Measurements from ENCODE around the gene SREBF2. TPM values are rescaled to one million over a fixed set of nuclear protein-coding genes. Genes with fewer than 3 reads are reported as not detected.

SREBF2 gene
- total and polyA plus RNA-seq, 9 of the 15 experiments (the other 6 are each of a cell fraction or from before 2014, with no cell fraction given), result 1.1 to 84.2 (median 26.9) TPM

DNA sequence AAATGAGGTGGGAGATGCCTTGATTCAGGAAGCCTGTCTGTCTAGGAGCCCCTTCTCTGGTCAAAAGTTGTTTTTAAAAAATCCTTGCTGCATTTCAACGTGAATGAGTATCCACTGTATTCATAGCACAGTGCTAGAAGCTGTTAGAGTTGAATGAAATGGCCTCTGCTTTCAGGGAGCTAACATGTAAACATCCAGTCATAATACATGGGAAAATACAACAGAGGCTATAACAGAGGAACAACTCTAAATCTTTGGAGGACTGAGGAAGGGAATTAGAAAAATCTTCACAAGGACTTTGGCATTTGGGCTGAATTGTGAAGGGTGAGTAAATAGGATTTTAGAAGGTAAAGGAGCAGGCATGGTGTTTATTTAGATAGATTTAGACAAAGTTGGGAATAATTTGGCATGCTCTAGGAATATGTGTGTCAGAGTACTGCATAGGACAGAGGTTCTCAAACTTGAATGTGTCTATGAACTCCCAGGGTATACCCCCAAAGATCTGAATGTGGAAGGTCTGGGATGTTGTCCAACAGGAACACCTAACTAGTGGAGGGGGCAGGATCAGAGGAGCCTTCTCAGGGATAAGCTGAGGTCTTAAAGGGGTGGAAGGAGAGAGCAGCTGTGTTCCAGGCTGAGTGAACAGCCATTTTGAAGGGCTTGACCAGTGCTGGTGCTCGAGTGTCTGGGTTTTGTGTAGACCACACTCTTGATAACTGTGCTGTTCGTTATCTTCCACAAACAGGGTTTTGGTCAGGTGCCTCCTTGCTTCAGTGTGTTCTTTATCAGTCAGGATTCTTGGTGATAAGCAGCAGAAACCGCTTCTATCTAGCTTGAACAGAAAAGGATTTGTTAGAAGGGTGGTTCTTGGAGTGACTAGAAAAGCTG lies 12.7 kb downstream of the SREBF2 start (continued):
- TF ChIP-seq U2AF1 (optimal IDR thresholded peaks at IDR 0.05; ENCODE audit: low read depth, low read length) (no peak), KHSRP (IDR thresholded peaks at IDR 0.05) (peak; percentile 62; the same call in 1 of the 2 replicates), ZNF184 (CRISPR knock-in tag; IDR thresholded peaks at IDR 0.05) (no peak), MEIS2 (IDR thresholded peaks at IDR 0.05; ENCODE audit: partially characterized antibody) (no peak), HEY1 (CRISPR knock-in tag; IDR thresholded peaks at IDR 0.05; ENCODE audit: borderline replicate concordance) (0 out of 2 replicates have a peak, but pooled peaks have one; percentile 44), MBD2 (IDR thresholded peaks at IDR 0.05; ENCODE audit: borderline replicate concordance, low read depth) (peak; percentile 50; the same call in 1 of the 2 replicates), ZFP1 (CRISPR knock-in tag; IDR thresholded peaks at IDR 0.05) (no peak), SLC30A9 (CRISPR knock-in tag; IDR thresholded peaks at IDR 0.05) (no peak), ZNF239 (CRISPR knock-in tag; IDR thresholded peaks at IDR 0.05) (peak; percentile 54; the same call in 1 of the 2 replicates), NR2C2 (CRISPR knock-in tag; IDR thresholded peaks at IDR 0.05) (no peak), NR2C2 (tag; IDR thresholded peaks at IDR 0.05) (no peak), ZNF134 (CRISPR knock-in tag; conservative IDR thresholded peaks at IDR 0.05) (no peak), BCOR (IDR thresholded peaks at IDR 0.05) (peak; percentile 79), BACH1 (tag; IDR thresholded peaks at IDR 0.05) (0 out of 2 replicates have a peak, but pooled peaks have one; percentile 34), NONO (IDR thresholded peaks at IDR 0.05; ENCODE audit: low read depth in 2 of 2, low read length in 1 of 2) (0 out of 4 replicates have a peak, but pooled peaks of 1 of the 2 experiments have one; percentile 48), EWSR1 (IDR thresholded peaks at IDR 0.05; ENCODE audit: borderline replicate concordance, low read depth, partially characterized antibody) (no peak), ZNF766 (CRISPR knock-in tag; conservative IDR thresholded peaks at IDR 0.05) (peak; percentile 97)
- TF ChIP-seq, protein P1, sequence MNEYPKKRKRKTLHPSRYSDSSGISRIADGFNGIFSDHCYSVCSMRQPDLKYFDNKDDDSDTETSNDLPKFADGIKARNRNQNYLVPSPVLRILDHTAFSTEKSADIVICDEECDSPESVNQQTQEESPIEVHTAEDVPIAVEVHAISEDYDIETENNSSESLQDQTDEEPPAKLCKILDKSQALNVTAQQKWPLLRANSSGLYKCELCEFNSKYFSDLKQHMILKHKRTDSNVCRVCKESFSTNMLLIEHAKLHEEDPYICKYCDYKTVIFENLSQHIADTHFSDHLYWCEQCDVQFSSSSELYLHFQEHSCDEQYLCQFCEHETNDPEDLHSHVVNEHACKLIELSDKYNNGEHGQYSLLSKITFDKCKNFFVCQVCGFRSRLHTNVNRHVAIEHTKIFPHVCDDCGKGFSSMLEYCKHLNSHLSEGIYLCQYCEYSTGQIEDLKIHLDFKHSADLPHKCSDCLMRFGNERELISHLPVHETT (CRISPR knock-in tag; conservative IDR thresholded peaks at IDR 0.05 in 1 of 2, IDR thresholded peaks at IDR 0.05 in 1 of 2), result peak in 1 of 2 experiments; percentile 78; a peak in 2 of 4 replicates
- TF ChIP-seq, protein P2, sequence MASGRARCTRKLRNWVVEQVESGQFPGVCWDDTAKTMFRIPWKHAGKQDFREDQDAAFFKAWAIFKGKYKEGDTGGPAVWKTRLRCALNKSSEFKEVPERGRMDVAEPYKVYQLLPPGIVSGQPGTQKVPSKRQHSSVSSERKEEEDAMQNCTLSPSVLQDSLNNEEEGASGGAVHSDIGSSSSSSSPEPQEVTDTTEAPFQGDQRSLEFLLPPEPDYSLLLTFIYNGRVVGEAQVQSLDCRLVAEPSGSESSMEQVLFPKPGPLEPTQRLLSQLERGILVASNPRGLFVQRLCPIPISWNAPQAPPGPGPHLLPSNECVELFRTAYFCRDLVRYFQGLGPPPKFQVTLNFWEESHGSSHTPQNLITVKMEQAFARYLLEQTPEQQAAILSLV (tag; IDR thresholded peaks at IDR 0.05), result no peak
- TF ChIP-seq, protein P3, sequence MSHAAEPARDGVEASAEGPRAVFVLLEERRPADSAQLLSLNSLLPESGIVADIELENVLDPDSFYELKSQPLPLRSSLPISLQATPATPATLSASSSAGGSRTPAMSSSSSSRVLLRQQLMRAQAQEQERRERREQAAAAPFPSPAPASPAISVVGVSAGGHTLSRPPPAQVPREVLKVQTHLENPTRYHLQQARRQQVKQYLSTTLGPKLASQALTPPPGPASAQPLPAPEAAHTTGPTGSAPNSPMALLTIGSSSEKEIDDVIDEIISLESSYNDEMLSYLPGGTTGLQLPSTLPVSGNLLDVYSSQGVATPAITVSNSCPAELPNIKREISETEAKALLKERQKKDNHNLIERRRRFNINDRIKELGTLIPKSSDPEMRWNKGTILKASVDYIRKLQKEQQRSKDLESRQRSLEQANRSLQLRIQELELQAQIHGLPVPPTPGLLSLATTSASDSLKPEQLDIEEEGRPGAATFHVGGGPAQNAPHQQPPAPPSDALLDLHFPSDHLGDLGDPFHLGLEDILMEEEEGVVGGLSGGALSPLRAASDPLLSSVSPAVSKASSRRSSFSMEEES (CRISPR knock-in tag; IDR thresholded peaks at IDR 0.05), result peak; percentile 30; the same call in 1 of the 2 replicates
- TF ChIP-seq, protein P4, sequence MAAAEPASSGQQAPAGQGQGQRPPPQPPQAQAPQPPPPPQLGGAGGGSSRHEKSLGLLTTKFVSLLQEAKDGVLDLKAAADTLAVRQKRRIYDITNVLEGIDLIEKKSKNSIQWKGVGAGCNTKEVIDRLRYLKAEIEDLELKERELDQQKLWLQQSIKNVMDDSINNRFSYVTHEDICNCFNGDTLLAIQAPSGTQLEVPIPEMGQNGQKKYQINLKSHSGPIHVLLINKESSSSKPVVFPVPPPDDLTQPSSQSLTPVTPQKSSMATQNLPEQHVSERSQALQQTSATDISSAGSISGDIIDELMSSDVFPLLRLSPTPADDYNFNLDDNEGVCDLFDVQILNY (CRISPR knock-in tag; IDR thresholded peaks at IDR 0.05), result no peak
- TF ChIP-seq, protein P5, sequence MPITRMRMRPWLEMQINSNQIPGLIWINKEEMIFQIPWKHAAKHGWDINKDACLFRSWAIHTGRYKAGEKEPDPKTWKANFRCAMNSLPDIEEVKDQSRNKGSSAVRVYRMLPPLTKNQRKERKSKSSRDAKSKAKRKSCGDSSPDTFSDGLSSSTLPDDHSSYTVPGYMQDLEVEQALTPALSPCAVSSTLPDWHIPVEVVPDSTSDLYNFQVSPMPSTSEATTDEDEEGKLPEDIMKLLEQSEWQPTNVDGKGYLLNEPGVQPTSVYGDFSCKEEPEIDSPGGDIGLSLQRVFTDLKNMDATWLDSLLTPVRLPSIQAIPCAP (CRISPR knock-in tag; IDR thresholded peaks at IDR 0.05; ENCODE audit: borderline replicate concordance), result no peak
